HepG2 (cell line): Measurements from ENCODE around the gene MSRB3. TPM values are rescaled to one million over a fixed set of nuclear protein-coding genes. Genes with fewer than 3 reads are reported as not detected.

Source experiments
- ATAC-seq: fragments of 200-7000 bp; cut with Tn5 transposase; 3 replicates; pipeline ENCODE4 v1.9.1; 2020; ENCODE audit warnings: mild to moderate bottlenecking, moderate library complexity
- BruUV-seq: library from RNA; stranded (reverse); fragments of 400-500 nt; replicated peaks from 2 replicates; lab custom pipeline; 2021; lab: Mats Ljungman, UMichigan
- CTCF ChIA-PET: fragments of 300-600 bp; formaldehyde crosslinking; extraction: SDS; loops from one replicate; lab custom pipeline; 2021; ENCODE audit warnings: low total read pairs, inconsistent platforms, low intra/inter-chr PET ratio; lab: Yijun Ruan, JAX
- POLR2A ChIA-PET: fragments of 350-600 bp; sonication (Branson Sonifier 250); formaldehyde crosslinking; loops from one replicate; lab custom pipeline; 2020; ENCODE audit warnings: antibody characterized with exemption, inconsistent platforms; lab: Yijun Ruan, JAX
- DNase-seq: peaks from one replicate; pipeline ENCODE4 v3.0.0-alpha.2; 2015; ENCODE audit warnings: low spot score
- FAIRE-seq: peaks from 3 replicates; lab custom pipeline; 2011; peaks lifted over from hg19 to GRCh38; lab: Jason Lieb, UNC
- H2AFZ ChIP-seq: one replicate; pipeline ENCODE4 v1.6.1; 2011; ENCODE audit warnings: low read length, inconsistent platforms
- H3K27ac ChIP-seq: fragments of 300-600 bp; 3 replicates; pipeline ENCODE4 v1.8.0; 2011; ENCODE audit warnings: mixed run types, mild to moderate bottlenecking, mixed read lengths, low read length, inconsistent platforms; ENCODE audit not compliant: insufficient read depth; ENCODE audit errors: extremely low read length
- H3K27me3 ChIP-seq, 2 experiments: fragments of 200-600 bp in 1 of 2; 2 replicates in 1 of 2; 3 replicates in 1 of 2; pipeline versions ENCODE4 v1.6.0 to v1.8.0; 2011; ENCODE audit warnings: low read length in 2 of 2, mild to moderate bottlenecking in 2 of 2, moderate library complexity in 2 of 2, inconsistent platforms in 1 of 2; ENCODE audit not compliant: insufficient read depth in 2 of 2, control insufficient read depth in 1 of 2
- H3K36me3 ChIP-seq, 2 experiments: fragments of 200-600 bp in 1 of 2; replicated peaks in 1 of 2; 2 replicates in 1 of 2; 3 replicates in 1 of 2; pipeline versions ENCODE4 v1.5.1 to v1.8.0; 2011; ENCODE audit warnings: low read length in 2 of 2, inconsistent platforms in 1 of 2; ENCODE audit not compliant: insufficient read depth in 2 of 2, control insufficient read depth in 1 of 2
- H3K4me1 ChIP-seq: 2 replicates; pipeline ENCODE4 v1.5.1; 2012; ENCODE audit warnings: low read length, inconsistent platforms; ENCODE audit not compliant: insufficient read depth
- H3K4me2 ChIP-seq: 2 replicates; pipeline ENCODE4 v1.6.0; 2011; ENCODE audit warnings: low read depth, low read length, inconsistent platforms
- H3K4me3 ChIP-seq, 3 experiments: fragments of 200-600 bp in 1 of 3; sonication (generic), shearing (Covaris generic) in 1 of 3; replicated peaks in 1 of 3; 2 replicates each; pipeline ENCODE4 v1.5.1; 2011 to 2016; ENCODE audit warnings: low read length in 3 of 3, inconsistent platforms in 2 of 3, low read depth in 2 of 3, mild to moderate bottlenecking in 2 of 3, control low read depth in 1 of 3, mixed read lengths in 1 of 3; ENCODE audit not compliant: insufficient read depth in 1 of 3
- H3K79me2 ChIP-seq: one replicate; pipeline ENCODE4 v1.6.1; 2011; ENCODE audit warnings: low read length, inconsistent platforms; ENCODE audit not compliant: insufficient read depth
- H3K9ac ChIP-seq: 2 replicates; pipeline ENCODE4 v1.6.0; 2011; ENCODE audit warnings: mild to moderate bottlenecking, low read depth, low read length, inconsistent platforms; ENCODE audit not compliant: insufficient read depth
- H3K9me3 ChIP-seq: 2 replicates; pipeline ENCODE4 v1.5.1; 2012; ENCODE audit warnings: mild to moderate bottlenecking, low read length
- H4K20me1 ChIP-seq: 2 replicates; pipeline ENCODE4 v1.6.0; 2011; ENCODE audit warnings: inconsistent platforms, mild to moderate bottlenecking, low read length, moderate library complexity; ENCODE audit not compliant: insufficient read depth
- CEBPB ChIP-seq: IDR thresholded peaks from 2 replicates; pipeline ENCODE4 v1.6.1; 2011; ENCODE audit warnings: low read depth, low read length, improper control_type of control experiment, borderline replicate concordance
- CEBPG ChIP-seq: IDR thresholded peaks from 2 replicates; pipeline ENCODE4 v1.6.1; 2016
- FOXA3 ChIP-seq: IDR thresholded peaks from 2 replicates; pipeline ENCODE4 v1.6.1; 2016; ENCODE audit warnings: missing genetic modification reagents, missing compliant biosample characterization
- HNF4A ChIP-seq: sonication (generic); formaldehyde crosslinking; IDR thresholded peaks from 2 replicates; pipeline ENCODE4 v1.4.0; 2020; ENCODE audit warnings: missing genetic modification reagents
- ISX ChIP-seq: sonication (generic); formaldehyde crosslinking; conservative IDR thresholded peaks from 2 replicates; pipeline ENCODE4 v1.5.0; 2020; ENCODE audit warnings: missing genetic modification reagents
- JUN ChIP-seq: sonication (generic); formaldehyde crosslinking; IDR thresholded peaks from 2 replicates; pipeline ENCODE4 v1.4.0; 2020; ENCODE audit warnings: mild to moderate bottlenecking, missing genetic modification reagents
- MEIS2 ChIP-seq: sonication (generic); formaldehyde crosslinking; IDR thresholded peaks from 2 replicates; pipeline ENCODE4 v1.9.0; 2021; ENCODE audit warnings: mild to moderate bottlenecking, missing genetic modification reagents
- MXD4 ChIP-seq: IDR thresholded peaks from 2 replicates; pipeline ENCODE4 v1.6.1; 2016; ENCODE audit warnings: mild to moderate bottlenecking, missing biosample characterization, missing genetic modification reagents
- NR2C2 ChIP-seq: sonication (generic); formaldehyde crosslinking; IDR thresholded peaks from 2 replicates; pipeline ENCODE4 v1.4.0; 2020; ENCODE audit warnings: missing genetic modification reagents, mild to moderate bottlenecking, moderate library complexity, borderline replicate concordance
- NR2F6 ChIP-seq, 2 experiments: IDR thresholded peaks; 2 replicates each; pipeline ENCODE4 v1.6.1; 2016; ENCODE audit warnings: antibody characterized with exemption in 1 of 2, mild to moderate bottlenecking in 1 of 2
- SYNCRIP ChIP-seq: fragments of 200-400 bp; formaldehyde crosslinking; IDR thresholded peaks from 2 replicates; pipeline ENCODE4 v1.6.1; 2018; ENCODE audit warnings: mild to moderate bottlenecking, low read depth, low read length; ENCODE audit not compliant: insufficient read depth
- ZNF569 ChIP-seq: sonication (generic); formaldehyde crosslinking; IDR thresholded peaks from 2 replicates; pipeline ENCODE4 v1.5.0; 2020; ENCODE audit warnings: mild to moderate bottlenecking, missing genetic modification reagents, moderate library complexity, borderline replicate concordance
- ZNF598 ChIP-seq: sonication (generic); formaldehyde crosslinking; IDR thresholded peaks from 2 replicates; pipeline ENCODE4 v1.5.1; 2020; ENCODE audit warnings: mild to moderate bottlenecking, missing genetic modification reagents, borderline replicate concordance
- ZNF670 ChIP-seq: sonication (generic); formaldehyde crosslinking; IDR thresholded peaks from 2 replicates; pipeline ENCODE4 v1.8.0; 2022; ENCODE audit warnings: mild to moderate bottlenecking, missing genetic modification reagents, borderline replicate concordance
- ZSCAN22 ChIP-seq: sonication (generic); formaldehyde crosslinking; IDR thresholded peaks from 2 replicates; pipeline ENCODE4 v1.4.0; 2020; ENCODE audit warnings: mild to moderate bottlenecking, missing genetic modification reagents
- WGBS: methylation state at CpG from one replicate; pipeline ENCODE4 v1.1.6; 2017; ENCODE audit warnings: low lambda C conversion rate; 5-methylcytosine and 5-hydroxymethylcytosine counted together
- in situ Hi-C: cut with HindIII; loops from 2 replicates; pipeline ENCODE4 v1.10.0; 2017; ENCODE audit warnings: low pct_unique_long_range_greater_than_20kb; ENCODE audit not compliant: extremely low pct_ligation_motif_present
- intact Hi-C: fragments of 100-400 bp; cut with micrococcal nuclease; formaldehyde crosslinking; loops from one replicate; pipeline ENCODE4 v1.10.0; 2022; ENCODE audit not compliant: unreplicated experiment
- polyA plus RNA-seq, 8 experiments: library from polyadenylated mRNA; depleted of rRNA in 3 of 8; stranded (reverse) in 7 of 8; unstranded in 1 of 8; fragments of >200 nt; fragmentation: Illumina TruSeq in 4 of 8; extraction: Trizol in 4 of 8; gene quantifications; 2 replicates each; pipeline versions ENCODE4 v1.2.1 to v1.2.3, GENCODE V29; 2011 to 2016; ENCODE audit warnings: low read depth in 4 of 8, missing spikeins in 1 of 8, mixed read lengths in 1 of 8; ENCODE audit not compliant: insufficient read depth in 1 of 8
- total RNA-seq, 5 experiments: library from RNA; depleted of rRNA; stranded (reverse); fragments of >200 nt; fragmentation: Illumina TruSeq; extraction: Trizol; gene quantifications; 2 replicates each; pipeline ENCODE4 v1.2.3, GENCODE V29; 2016; ENCODE audit warnings: low read depth in 1 of 5
- TF ChIP-seq, protein P1 (sequence below): sonication (generic); formaldehyde crosslinking; IDR thresholded peaks from 2 replicates; pipeline ENCODE4 v1.4.0; 2020; ENCODE audit warnings: missing genetic modification reagents
- TF ChIP-seq, protein P2 (sequence below): sonication (generic); formaldehyde crosslinking; conservative IDR thresholded peaks from 2 replicates; pipeline ENCODE4 v1.8.0; 2022; ENCODE audit warnings: low read depth, missing genetic modification reagents

The MSRB3 gene
- total and polyA plus RNA-seq, 2 of the 13 experiments (the other 11 are each of a cell fraction or from before 2014, with no cell fraction given), result 1.5 to 1.9 TPM

DNA sequence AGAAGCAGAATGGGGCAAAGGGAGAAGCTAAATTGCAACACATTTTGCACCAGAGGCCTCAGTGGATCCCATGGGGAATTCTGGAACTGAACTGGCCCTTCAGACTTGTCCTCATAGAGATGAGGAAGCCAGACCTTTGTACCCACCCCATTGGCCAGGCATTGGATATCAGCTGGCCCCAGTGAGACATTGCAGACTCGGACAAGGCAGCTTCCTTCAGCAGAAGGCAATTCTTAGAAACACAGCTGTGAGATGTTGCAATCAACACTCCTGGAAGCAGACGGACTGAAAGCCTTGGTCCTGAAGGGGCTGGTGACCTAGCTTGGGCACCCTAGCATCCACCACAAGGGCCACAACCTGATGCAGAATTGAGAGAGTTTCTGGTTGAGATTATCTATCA is 218.1 kb downstream of the MSRB3 start:
- TF ChIP-seq FOXA3 (CRISPR knock-in tag), result no peak
- no peak for TF ChIP-seq JUN (CRISPR knock-in tag)
- TF ChIP-seq CEBPB, result peak; percentile 39; the same call in 1 of the 2 replicates
- no peak for TF ChIP-seq NR2C2 (CRISPR knock-in tag)
- TF ChIP-seq, protein P1, sequence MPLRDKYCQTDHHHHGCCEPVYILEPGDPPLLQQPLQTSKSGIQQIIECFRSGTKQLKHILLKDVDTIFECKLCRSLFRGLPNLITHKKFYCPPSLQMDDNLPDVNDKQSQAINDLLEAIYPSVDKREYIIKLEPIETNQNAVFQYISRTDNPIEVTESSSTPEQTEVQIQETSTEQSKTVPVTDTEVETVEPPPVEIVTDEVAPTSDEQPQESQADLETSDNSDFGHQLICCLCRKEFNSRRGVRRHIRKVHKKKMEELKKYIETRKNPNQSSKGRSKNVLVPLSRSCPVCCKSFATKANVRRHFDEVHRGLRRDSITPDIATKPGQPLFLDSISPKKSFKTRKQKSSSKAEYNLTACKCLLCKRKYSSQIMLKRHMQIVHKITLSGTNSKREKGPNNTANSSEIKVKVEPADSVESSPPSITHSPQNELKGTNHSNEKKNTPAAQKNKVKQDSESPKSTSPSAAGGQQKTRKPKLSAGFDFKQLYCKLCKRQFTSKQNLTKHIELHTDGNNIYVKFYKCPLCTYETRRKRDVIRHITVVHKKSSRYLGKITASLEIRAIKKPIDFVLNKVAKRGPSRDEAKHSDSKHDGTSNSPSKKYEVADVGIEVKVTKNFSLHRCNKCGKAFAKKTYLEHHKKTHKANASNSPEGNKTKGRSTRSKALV (CRISPR knock-in tag), result no peak
- TF ChIP-seq ZSCAN22 (CRISPR knock-in tag), result no peak
- TF ChIP-seq ISX (CRISPR knock-in tag), result no peak
- Histone ChIP-seq H3K27me3 (no peaks in the 10 kb centered on the region), H2AFZ (no peak overlapping the region), H3K27ac (no peak overlapping the region), H3K4me1 (peaks cover 31% of the 10 kb centered on the region), H3K79me2 (no peaks in the 10 kb centered on the region), H3K9ac (no peak overlapping the region), H3K9me3 (no peaks in the 10 kb centered on the region), H3K36me3 (no peaks in the 10 kb centered on the region), H3K4me2 (no peak overlapping the region), H3K4me3 (no peak overlapping the region), H4K20me1 (no peaks in the 10 kb centered on the region)
- ChIA-PET POLR2A (no interaction called here), CTCF (no interaction called here)
- 0% methylated on average over 1 of the region's 2 CpGs for WGBS
- intact Hi-C loops, result no loop called here
- no peak for FAIRE-seq
- in situ Hi-C loops, result no loop called here
- BruUV-seq, result no TSS peak
- ATAC-seq, result no peak
- no peak for DNase-seq

DNA sequence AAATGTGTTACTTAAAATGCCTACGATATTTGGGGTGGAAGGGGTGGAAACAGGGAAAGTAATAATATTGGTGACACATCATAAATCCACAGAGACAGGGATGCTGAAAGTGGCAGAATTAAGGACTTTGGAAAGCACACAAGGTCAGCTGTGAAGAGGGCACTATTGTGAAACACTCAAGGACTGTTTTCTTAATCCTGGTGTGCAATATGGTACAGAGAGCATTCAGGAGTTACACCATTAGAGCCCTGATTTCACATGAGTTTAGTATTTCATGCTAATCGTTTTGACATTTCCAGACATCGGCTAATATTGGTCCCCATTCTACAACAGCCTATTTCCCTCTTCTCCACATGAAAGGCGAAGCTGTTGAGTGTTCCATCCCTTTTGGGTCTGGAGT is 219.2 kb downstream of the MSRB3 start:
- Histone ChIP-seq H3K9ac (no peak overlapping the region), H3K4me2 (no peak overlapping the region), H2AFZ (no peak overlapping the region), H3K27ac (no peak overlapping the region), H3K27me3 (no peaks in the 10 kb centered on the region), H3K9me3 (no peaks in the 10 kb centered on the region), H3K36me3 (no peaks in the 10 kb centered on the region), H4K20me1 (no peaks in the 10 kb centered on the region), H3K4me3 (no peak overlapping the region), H3K4me1 (peaks cover 31% of the 10 kb centered on the region), H3K79me2 (no peaks in the 10 kb centered on the region)
- WGBS, result 11% methylated on average over 4 of the region's 4 CpGs
- ATAC-seq (peak; percentile 47; the same call in 1 of the 3 replicates), DNase-seq (peak; percentile 9), FAIRE-seq (peak; percentile 18)
- intact Hi-C loops, result no loop called here
- no TSS peak for BruUV-seq
- in situ Hi-C loops, result no loop called here
- ChIA-PET POLR2A (no interaction called here), CTCF (no interaction called here)
- TF ChIP-seq ZNF598 (CRISPR knock-in tag), result no peak
- peak; percentile 23; the same call in 1 of the 2 replicates for TF ChIP-seq NR2F6 (IDR thresholded peaks at IDR 0.05)
- no peak for TF ChIP-seq NR2F6 (CRISPR knock-in tag; IDR thresholded peaks at IDR 0.05)
- TF ChIP-seq MEIS2, result no peak
- TF ChIP-seq, protein P2, sequence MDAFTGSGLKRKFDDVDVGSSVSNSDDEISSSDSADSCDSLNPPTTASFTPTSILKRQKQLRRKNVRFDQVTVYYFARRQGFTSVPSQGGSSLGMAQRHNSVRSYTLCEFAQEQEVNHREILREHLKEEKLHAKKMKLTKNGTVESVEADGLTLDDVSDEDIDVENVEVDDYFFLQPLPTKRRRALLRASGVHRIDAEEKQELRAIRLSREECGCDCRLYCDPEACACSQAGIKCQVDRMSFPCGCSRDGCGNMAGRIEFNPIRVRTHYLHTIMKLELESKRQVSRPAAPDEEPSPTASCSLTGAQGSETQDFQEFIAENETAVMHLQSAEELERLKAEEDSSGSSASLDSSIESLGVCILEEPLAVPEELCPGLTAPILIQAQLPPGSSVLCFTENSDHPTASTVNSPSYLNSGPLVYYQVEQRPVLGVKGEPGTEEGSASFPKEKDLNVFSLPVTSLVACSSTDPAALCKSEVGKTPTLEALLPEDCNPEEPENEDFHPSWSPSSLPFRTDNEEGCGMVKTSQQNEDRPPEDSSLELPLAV (CRISPR knock-in tag), result no peak
- no peak for TF ChIP-seq SYNCRIP
- TF ChIP-seq NR2C2 (CRISPR knock-in tag), result 0 out of 2 replicates have a peak, but pooled peaks have one; percentile 15
- no peak for TF ChIP-seq MXD4 (CRISPR knock-in tag)
- TF ChIP-seq ZNF670 (CRISPR knock-in tag), result no peak
- peak; percentile 72 for TF ChIP-seq HNF4A
- peak; percentile 51 for TF ChIP-seq CEBPG
- TF ChIP-seq ZNF569 (CRISPR knock-in tag), result no peak
